ENCODE measurements around the gene TTC7B. TPM values are rescaled to one million over a fixed set of nuclear protein-coding genes. Genes with fewer than 3 reads are reported as not detected.

TTC7B gene
- total RNA-seq, 2 experiments from 2014 or later: 1.2 to 1.3 TPM

- DNase-seq: no peak
- Histone ChIP-seq H3K9me3 (ENCODE audit: control insufficient read depth in 1 of 2, insufficient read depth in 1 of 2, low read length in 2 of 2) (peaks cover 0 to 4% of the 10 kb centered on the region in 2 experiments), H3K4me1 (ENCODE audit: insufficient read depth, low read length) (peaks cover 13% of the 10 kb centered on the region), H3K27me3 (ENCODE audit: control insufficient read depth in 1 of 2, insufficient read depth in 2 of 2, low read length in 2 of 2) (peaks cover 5 to 10% of the 10 kb centered on the region in 2 experiments), H3K36me3 (ENCODE audit: insufficient read depth, low read length) (no peaks in the 10 kb centered on the region), H3K27ac (ENCODE audit: low read depth in 1 of 2, low read length in 2 of 2) (no peak overlapping the region), H3K4me3 (ENCODE audit: low read length) (no peak overlapping the region)
- intact Hi-C loops (cut with DNase I, micrococcal nuclease): no loop called here
- Mint-ChIP-seq H3K27me3 (peaks cover 11% of the 10 kb centered on the region), H3K36me3 (ENCODE audit: low read depth) (no peaks in the 10 kb centered on the region), H3K4me1 (ENCODE audit: low read depth) (peaks cover 5% of the 10 kb centered on the region), H3K9me3 (no peaks in the 10 kb centered on the region), H3K4me3 (no peak overlapping the region), H3K27ac (no peak overlapping the region)
- TF ChIP-seq CTCF (IDR thresholded peaks at IDR 0.05): no peak
- ATAC-seq (ENCODE audit: poor library complexity): no peak
- POLR2A ChIA-PET: no interaction called here
- CTCF ChIA-PET: no interaction called here
Observed at GRCh38 chr14:90813442-90813841, 2.8 kb downstream of the TTC7B start.

GRCh38 chr14:90812109-90812508 lies 4.1 kb downstream of the TTC7B start:
- Mint-ChIP-seq H3K9me3 (no peaks in the 10 kb centered on the region), H3K36me3 (ENCODE audit: low read depth) (no peaks in the 10 kb centered on the region), H3K27ac (no peak overlapping the region), H3K4me3 (no peak overlapping the region), H3K4me1 (ENCODE audit: low read depth) (peaks cover 5% of the 10 kb centered on the region), H3K27me3 (peaks cover 7% of the 10 kb centered on the region)
- Histone ChIP-seq H3K4me1 (ENCODE audit: insufficient read depth, low read length) (peaks cover 13% of the 10 kb centered on the region), H3K27ac (ENCODE audit: low read depth in 1 of 2, low read length in 2 of 2) (no peak overlapping the region), H3K27me3 (ENCODE audit: control insufficient read depth in 1 of 2, insufficient read depth in 2 of 2, low read length in 2 of 2) (peaks cover 4 to 9% of the 10 kb centered on the region in 2 experiments), H3K36me3 (ENCODE audit: insufficient read depth, low read length) (no peaks in the 10 kb centered on the region), H3K9me3 (ENCODE audit: control insufficient read depth in 1 of 2, insufficient read depth in 1 of 2, low read length in 2 of 2) (peaks cover 0 to 4% of the 10 kb centered on the region in 2 experiments), H3K4me3 (ENCODE audit: low read length) (no peak overlapping the region)
- ATAC-seq (ENCODE audit: poor library complexity): no peak
- intact Hi-C loops (cut with DNase I, micrococcal nuclease): no loop called here
- no peak for TF ChIP-seq CTCF (IDR thresholded peaks at IDR 0.05)
- ChIA-PET CTCF (no interaction called here), POLR2A (no interaction called here)
- DNase-seq: no peak

GRCh38 chr14:90811641-90812040 lies 4.6 kb downstream of the TTC7B start:
- H3K4me3 Mint-ChIP-seq: no peak overlapping the region
- peaks cover 0 to 5% of the 10 kb centered on the region in 2 experiments for H3K27me3 ChIP-seq (ENCODE audit: control insufficient read depth in 1 of 2, insufficient read depth in 2 of 2, low read length in 2 of 2)
- no peak overlapping the region for H3K27ac Mint-ChIP-seq
- no peaks in the 10 kb centered on the region for H3K36me3 Mint-ChIP-seq (ENCODE audit: low read depth)
- no peak overlapping the region for H3K27ac ChIP-seq (ENCODE audit: low read depth in 1 of 2, low read length in 2 of 2)
- peaks cover 5% of the 10 kb centered on the region for H3K27me3 Mint-ChIP-seq
- H3K4me1 Mint-ChIP-seq (ENCODE audit: low read depth): peaks cover 5% of the 10 kb centered on the region
- POLR2A ChIA-PET: no interaction called here
- H3K9me3 ChIP-seq (ENCODE audit: control insufficient read depth in 1 of 2, insufficient read depth in 1 of 2, low read length in 2 of 2): no peaks in the 10 kb centered on the region
- no peak for TF ChIP-seq CTCF (IDR thresholded peaks at IDR 0.05)
- H3K36me3 ChIP-seq (ENCODE audit: insufficient read depth, low read length): no peaks in the 10 kb centered on the region
- ATAC-seq (ENCODE audit: poor library complexity) (no peak), DNase-seq (no peak)
- H3K9me3 Mint-ChIP-seq: no peaks in the 10 kb centered on the region
- H3K4me1 ChIP-seq (ENCODE audit: insufficient read depth, low read length): peaks cover 8% of the 10 kb centered on the region
- CTCF ChIA-PET: no interaction called here
- H3K4me3 ChIP-seq (ENCODE audit: low read length): no peak overlapping the region
- intact Hi-C loops (cut with DNase I, micrococcal nuclease): no loop called here

Data from CD4-positive, alpha-beta T cell (primary cell).